Measurements from ENCODE around the gene SLC30A3.

Gene SLC30A3

DNA sequence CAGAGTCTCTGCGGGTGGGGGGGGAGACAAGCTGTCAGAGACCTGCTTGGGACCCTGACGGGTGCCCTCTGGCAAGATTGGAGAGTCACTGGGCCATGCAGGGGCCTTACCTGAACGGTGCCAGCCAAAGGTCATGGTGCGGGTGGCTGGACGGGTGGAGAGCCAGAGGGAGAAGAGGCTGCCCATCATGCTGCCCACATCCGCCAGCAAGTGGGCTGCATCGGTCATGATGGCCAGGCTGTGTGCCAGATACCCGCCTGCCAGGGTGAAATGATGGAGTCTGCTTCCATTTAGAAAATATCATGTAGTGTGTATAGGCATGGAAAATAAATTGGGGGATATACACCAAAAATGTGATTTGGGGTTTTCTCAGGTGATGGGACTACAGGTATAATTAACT lies 4.8 kb downstream of the SLC30A3 start:
- TF ChIP-seq, protein P1, sequence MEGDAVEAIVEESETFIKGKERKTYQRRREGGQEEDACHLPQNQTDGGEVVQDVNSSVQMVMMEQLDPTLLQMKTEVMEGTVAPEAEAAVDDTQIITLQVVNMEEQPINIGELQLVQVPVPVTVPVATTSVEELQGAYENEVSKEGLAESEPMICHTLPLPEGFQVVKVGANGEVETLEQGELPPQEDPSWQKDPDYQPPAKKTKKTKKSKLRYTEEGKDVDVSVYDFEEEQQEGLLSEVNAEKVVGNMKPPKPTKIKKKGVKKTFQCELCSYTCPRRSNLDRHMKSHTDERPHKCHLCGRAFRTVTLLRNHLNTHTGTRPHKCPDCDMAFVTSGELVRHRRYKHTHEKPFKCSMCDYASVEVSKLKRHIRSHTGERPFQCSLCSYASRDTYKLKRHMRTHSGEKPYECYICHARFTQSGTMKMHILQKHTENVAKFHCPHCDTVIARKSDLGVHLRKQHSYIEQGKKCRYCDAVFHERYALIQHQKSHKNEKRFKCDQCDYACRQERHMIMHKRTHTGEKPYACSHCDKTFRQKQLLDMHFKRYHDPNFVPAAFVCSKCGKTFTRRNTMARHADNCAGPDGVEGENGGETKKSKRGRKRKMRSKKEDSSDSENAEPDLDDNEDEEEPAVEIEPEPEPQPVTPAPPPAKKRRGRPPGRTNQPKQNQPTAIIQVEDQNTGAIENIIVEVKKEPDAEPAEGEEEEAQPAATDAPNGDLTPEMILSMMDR (IDR thresholded peaks at IDR 0.05), result no peak

DNA sequence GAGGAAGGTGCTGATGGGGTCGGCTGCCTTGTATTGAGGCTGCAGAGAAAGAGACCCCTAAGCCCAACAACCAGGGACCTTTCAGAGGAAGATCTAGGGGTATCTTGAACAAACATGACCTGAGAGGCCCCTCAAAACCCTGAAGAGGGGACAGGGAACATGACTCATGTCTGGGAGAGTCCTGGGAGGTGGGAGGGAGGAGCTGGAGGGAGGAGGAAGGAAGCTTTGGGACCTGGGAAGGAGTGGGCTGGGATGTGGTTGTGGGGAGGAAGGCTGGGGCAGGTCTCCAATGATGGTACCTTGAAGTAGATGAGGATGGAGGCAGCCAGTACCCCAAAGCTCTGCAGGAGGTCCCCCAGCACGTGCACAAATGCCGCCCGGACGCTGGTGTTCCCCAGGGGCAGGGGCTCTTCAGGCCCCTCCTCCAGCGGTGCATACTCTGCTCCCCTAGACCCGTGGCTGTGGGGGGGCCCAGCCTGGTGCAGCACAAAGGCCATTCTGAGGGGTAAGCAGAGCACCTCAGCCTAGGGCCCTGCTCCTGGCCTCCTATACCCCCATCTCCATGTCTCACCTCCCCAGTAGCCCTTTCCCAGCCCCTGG lies 5.9 kb downstream of the SLC30A3 start:
- TF ChIP-seq, protein P1 (IDR thresholded peaks at IDR 0.05), result no peak

DNA sequence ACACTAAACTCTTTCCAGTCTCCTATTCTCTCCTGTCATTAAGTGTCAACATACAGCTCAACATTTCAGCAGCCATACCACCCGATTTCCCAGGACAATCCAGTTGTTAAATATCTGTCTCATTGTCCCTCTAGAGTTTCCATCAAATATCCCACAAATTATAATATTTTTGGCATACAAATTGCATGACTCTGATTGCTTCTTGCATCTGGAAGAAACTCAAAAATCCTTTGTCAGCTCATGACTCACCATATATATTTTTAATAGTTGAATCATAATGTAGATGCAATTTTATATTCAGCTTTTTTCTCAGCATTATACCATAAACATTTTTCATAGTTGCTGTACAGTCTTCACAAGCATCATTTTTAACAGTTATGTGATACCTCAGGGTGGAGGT lies 7.2 kb downstream of the SLC30A3 start:
- TF ChIP-seq, protein P1 (IDR thresholded peaks at IDR 0.05), result no peak

DNA sequence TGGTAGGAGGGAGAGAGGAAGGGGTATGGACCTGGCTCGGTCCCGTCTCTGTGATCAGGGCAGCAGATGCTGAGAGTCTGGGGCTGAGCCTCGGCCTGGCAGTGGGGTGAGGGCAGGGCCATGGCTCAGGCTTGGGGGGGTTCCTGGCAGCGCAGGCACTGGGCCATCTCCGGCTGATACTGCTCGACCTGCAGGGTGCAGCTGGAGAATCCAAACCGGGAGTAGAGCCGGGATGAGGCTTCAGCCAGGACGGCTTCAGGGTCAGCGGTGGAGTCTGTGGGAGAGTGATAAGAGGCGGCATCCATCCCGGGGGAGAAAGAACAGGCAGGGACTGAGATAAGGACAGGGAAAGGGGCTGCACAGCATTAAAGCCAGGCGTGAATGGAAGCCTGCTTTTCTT lies 7.7 kb downstream of the SLC30A3 start:
- TF ChIP-seq, protein P1 (IDR thresholded peaks at IDR 0.05), result no peak

DNA sequence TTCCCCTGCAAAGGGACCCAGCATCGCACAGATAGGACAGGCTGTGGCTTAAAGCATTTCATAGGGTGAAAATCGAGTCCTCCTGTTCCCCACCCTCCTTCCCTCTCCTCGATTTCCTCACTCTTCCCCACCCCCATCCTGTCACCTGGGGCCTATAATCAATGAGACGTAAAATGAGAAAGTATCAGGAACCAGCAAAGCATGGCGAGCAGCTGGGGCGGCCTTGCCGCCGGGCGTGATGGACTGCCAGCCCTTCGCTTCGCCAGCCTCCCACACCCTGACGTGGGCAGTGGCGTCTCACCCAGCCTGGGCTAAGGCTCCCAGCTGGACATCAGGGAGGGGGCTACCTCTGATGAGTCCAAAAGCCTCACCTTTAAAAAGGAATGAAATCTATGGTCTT lies 11.1 kb downstream of the SLC30A3 start:
- TF ChIP-seq, protein P1 (IDR thresholded peaks at IDR 0.05), result no peak

DNA sequence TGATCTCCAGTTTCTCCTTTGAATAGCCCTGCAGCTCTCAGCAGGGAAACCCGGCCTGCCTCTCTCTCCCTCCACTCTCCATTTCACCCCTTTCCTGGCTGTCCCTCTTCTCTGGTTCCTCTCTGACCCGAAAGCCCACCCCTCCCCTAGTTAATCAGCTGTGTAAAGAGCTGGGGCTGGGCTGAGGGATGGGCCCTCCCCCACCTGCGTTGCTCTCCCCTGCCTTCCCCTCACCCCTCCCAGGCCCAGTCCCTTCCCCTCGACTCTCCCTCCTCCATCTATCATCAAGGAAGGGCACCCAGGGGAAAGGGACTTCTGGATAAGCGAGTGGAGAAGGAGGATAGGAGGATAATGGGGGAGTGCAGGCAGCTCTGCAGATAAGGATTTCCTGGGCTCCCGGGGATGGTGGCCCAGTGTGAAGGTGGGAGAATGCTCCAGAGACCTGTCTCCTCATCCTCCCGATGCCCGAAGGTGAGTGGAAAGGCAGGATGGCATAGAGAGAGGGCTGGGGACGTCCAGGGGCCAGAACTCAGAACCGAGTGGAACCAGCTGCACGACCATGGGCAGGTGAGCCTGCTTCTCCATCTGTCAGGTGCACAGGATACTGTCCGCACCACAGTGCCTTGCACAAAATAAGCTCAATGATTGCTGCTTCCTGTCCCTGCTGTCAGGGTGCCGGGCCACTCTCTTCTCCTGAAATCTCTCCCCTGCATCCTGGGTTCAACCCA lies 12.0 kb downstream of the SLC30A3 start:
- TF ChIP-seq, protein P1 (IDR thresholded peaks at IDR 0.05), result no peak

DNA sequence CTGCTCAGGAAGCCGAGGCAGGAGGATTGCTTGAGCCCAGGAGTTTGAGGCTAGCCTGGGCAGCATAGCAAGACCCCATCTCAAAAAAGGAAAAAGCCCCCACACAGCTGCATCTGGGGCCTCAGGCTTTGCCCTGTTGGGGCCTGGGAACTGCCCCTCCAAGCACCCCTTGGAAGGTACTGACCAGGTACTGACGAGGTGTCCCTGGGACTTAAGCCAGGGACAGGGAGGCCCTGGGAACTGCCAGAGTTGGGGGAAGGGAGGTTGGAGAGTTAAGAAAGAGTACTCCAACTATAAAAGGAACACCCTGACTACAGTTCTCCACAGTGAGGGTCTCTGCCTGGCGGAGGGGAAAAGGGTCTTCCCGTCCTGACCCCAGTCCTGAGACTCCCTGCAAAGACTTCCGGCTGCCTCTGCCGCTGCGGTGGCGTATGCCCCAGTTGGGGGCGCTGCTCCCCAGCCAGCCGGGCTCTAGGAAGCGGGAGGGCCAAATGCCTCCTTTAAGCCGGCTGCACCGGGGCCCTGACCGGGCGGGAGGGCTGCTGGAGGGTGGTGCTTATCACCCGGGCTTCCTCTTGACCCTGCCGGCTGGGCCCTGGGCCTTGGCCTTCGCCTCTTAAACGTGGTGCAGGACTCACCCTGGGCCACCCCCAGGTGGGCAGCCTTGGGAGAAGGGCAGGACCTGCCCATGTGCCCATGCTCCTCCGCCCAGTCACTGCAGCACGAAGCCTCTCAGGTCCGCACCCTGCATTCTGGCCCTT lies 12.8 kb downstream of the SLC30A3 start:
- TF ChIP-seq, protein P1 (IDR thresholded peaks at IDR 0.05), result peak; percentile 50

All from LNCAP (cell line).